Measurements from ENCODE around the gene BTBD9. TPM values are rescaled to one million over a fixed set of nuclear protein-coding genes. Genes with fewer than 3 reads are reported as not detected.

The BTBD9 gene
- total and polyA plus RNA-seq, 9 of the 15 experiments (the other 6 are each of a cell fraction or from before 2014, with no cell fraction given), result 0.08 to 1.6 (median 0.58) TPM

GRCh38 chr6:38187811-38188590, 451.7 kb downstream of the BTBD9 start:
- H3K79me2 ChIP-seq (ENCODE audit: control insufficient read depth, insufficient read depth, low read length), result no peaks in the 10 kb centered on the region
- H3K4me3 ChIP-seq, result no peak overlapping the region
- no peak overlapping the region for H2AFZ ChIP-seq (ENCODE audit: low read depth, low read length)
- ATAC-seq, result peak; percentile 38; the same call in 2 of the 3 replicates
- no peaks in the 10 kb centered on the region for H3K9me3 ChIP-seq (replicated peaks; ENCODE audit: control insufficient read depth, insufficient read depth, low read depth, low read length)
- H3K9me1 ChIP-seq (ENCODE audit: control insufficient read depth, insufficient read depth, low read length), result no peaks in the 10 kb centered on the region
- ChIA-PET POLR2A (interaction anchor here (0.6 to 3.7 kb wide), 4 partner anchors 10 to 1423 kb away, joined by 3 to 13 read pairs (median 4); no protein-coding TSS in a partner anchor), CTCF (ENCODE audit: low intra/inter-chr PET ratio) (no interaction called here)
- no peaks in the 10 kb centered on the region for H3K4me1 ChIP-seq (replicated peaks in 1 of 2; ENCODE audit: control insufficient read depth in 2 of 2, insufficient read depth in 2 of 2, low read length in 2 of 2)
- no peak overlapping the region for H3K27ac ChIP-seq (ENCODE audit: extremely low read depth, low read depth, low read length)
- no peak overlapping the region; a peak in 1 of 4 replicates for H3K9ac ChIP-seq (ENCODE audit: insufficient read depth in 1 of 2, low read depth in 2 of 2, low read length in 2 of 2)
- FAIRE-seq, result no peak
- DNase-seq (ENCODE audit: extremely low read depth in 1 of 4, low spot score in 3 of 4), result no peak
- in situ Hi-C loops (cut with MboI) (no loop called here), intact Hi-C loops (cut with micrococcal nuclease) (no loop called here)
- H3K27me3 ChIP-seq (ENCODE audit: control insufficient read depth in 2 of 2, insufficient read depth in 2 of 2, low read length in 2 of 2), result peaks cover 33 to 63% of the 10 kb centered on the region in 2 experiments
- WGBS (ENCODE audit: insufficient coverage, low coverage, missing lambda C conversion rate), result 7% methylated on average over 20 of the region's 20 CpGs
- no peaks in the 10 kb centered on the region for H3K36me3 ChIP-seq (ENCODE audit: control insufficient read depth, insufficient read depth, low read length)
- TF ChIP-seq ZNF121 (CRISPR knock-in tag; conservative IDR thresholded peaks at IDR 0.05), result no peak
- TF ChIP-seq, protein P1, sequence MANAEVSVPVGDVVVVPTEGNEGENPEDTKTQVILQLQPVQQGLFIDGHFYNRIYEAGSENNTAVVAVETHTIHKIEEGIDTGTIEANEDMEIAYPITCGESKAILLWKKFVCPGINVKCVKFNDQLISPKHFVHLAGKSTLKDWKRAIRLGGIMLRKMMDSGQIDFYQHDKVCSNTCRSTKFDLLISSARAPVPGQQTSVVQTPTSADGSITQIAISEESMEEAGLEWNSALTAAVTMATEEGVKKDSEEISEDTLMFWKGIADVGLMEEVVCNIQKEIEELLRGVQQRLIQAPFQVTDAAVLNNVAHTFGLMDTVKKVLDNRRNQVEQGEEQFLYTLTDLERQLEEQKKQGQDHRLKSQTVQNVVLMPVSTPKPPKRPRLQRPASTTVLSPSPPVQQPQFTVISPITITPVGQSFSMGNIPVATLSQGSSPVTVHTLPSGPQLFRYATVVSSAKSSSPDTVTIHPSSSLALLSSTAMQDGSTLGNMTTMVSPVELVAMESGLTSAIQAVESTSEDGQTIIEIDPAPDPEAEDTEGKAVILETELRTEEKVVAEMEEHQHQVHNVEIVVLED (CRISPR knock-in tag; IDR thresholded peaks at IDR 0.05), result no peak
- TF ChIP-seq CEBPG (CRISPR knock-in tag; IDR thresholded peaks at IDR 0.05), result no peak
- TF ChIP-seq CEBPG (tag; conservative IDR thresholded peaks at IDR 0.05 in 1 of 2, IDR thresholded peaks at IDR 0.05 in 1 of 2), result no peak
- no peak for TF ChIP-seq MAFF (IDR thresholded peaks at IDR 0.05; ENCODE audit: low read length)
- TF ChIP-seq, protein P2, sequence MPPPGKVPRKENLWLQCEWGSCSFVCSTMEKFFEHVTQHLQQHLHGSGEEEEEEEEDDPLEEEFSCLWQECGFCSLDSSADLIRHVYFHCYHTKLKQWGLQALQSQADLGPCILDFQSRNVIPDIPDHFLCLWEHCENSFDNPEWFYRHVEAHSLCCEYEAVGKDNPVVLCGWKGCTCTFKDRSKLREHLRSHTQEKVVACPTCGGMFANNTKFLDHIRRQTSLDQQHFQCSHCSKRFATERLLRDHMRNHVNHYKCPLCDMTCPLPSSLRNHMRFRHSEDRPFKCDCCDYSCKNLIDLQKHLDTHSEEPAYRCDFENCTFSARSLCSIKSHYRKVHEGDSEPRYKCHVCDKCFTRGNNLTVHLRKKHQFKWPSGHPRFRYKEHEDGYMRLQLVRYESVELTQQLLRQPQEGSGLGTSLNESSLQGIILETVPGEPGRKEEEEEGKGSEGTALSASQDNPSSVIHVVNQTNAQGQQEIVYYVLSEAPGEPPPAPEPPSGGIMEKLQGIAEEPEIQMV (tag; conservative IDR thresholded peaks at IDR 0.05; ENCODE audit: low read depth), result no peak
- no peak for TF ChIP-seq MXI1 (IDR thresholded peaks at IDR 0.05; ENCODE audit: low read depth, low read length)
- no peak for TF ChIP-seq ZNF384 (IDR thresholded peaks at IDR 0.05; ENCODE audit: low read depth, low read length)
- peaks cover 16% of the 10 kb centered on the region for H4K20me1 ChIP-seq (replicated peaks; ENCODE audit: control insufficient read depth, insufficient read depth, low read length)
- no TSS peak for BruUV-seq (replicated peaks)
- no peak overlapping the region for H3K4me2 ChIP-seq (ENCODE audit: insufficient read depth, low read length)
